Ishikawa (cell line): Measurements from ENCODE around the gene EEF1E1.

Experiments
- CEBPB ChIP-seq: IDR thresholded peaks from 2 replicates; pipeline ENCODE4 v1.6.1; 2012
- EP300 ChIP-seq: IDR thresholded peaks from 2 replicates; pipeline ENCODE4 v1.6.1; 2012; ENCODE audit warnings: borderline replicate concordance
- TAF1 ChIP-seq: IDR thresholded peaks from 2 replicates; pipeline ENCODE4 v1.6.1; 2012; ENCODE audit warnings: low read depth, mild to moderate bottlenecking
- TF ChIP-seq, protein P1 (sequence below): IDR thresholded peaks from 2 replicates; pipeline ENCODE4 v1.6.1; 2012
- TF ChIP-seq, protein P2 (sequence below): IDR thresholded peaks from 2 replicates; pipeline ENCODE4 v1.6.1; 2012; ENCODE audit warnings: low read depth, mild to moderate bottlenecking

DNA sequence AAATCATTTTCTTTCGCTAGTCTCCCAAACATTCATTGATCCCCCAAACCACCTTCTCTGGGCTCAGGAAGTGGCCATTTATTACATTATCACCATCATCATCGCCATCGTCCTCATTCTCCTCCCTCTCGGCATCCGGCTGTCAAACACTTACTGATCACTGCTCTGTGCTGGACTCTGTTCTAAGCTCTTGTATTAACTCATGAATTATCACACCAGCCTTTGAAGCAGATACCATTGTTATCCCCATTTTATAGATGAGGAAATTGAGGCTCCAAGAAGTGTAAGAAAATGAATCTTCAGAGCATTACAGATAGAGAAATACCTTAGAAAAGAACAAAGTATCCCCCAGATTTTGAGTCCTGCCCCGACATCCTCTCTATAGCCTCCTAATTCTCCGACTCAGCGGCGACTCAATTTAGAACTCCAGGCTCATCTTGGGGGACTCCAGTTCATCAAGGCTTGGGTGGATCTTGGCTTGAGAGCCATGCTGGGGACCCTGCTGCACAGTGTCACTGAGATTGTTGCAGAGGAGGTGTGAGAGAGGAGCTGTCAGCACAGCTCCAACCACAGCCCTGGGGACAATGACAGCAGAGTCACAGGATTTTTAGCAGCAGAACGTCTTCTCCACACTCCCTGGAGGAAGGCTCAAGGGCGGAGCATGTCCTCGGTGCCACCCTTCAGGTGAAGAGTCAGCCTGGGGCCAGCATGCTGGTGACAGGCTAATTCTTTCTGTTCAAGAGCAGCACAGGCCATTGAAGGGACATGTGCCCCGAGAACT, 6.6 kb upstream of the EEF1E1 start:
- TF ChIP-seq, protein P1, sequence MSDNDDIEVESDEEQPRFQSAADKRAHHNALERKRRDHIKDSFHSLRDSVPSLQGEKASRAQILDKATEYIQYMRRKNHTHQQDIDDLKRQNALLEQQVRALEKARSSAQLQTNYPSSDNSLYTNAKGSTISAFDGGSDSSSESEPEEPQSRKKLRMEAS, result no peak
- TF ChIP-seq, protein P2, sequence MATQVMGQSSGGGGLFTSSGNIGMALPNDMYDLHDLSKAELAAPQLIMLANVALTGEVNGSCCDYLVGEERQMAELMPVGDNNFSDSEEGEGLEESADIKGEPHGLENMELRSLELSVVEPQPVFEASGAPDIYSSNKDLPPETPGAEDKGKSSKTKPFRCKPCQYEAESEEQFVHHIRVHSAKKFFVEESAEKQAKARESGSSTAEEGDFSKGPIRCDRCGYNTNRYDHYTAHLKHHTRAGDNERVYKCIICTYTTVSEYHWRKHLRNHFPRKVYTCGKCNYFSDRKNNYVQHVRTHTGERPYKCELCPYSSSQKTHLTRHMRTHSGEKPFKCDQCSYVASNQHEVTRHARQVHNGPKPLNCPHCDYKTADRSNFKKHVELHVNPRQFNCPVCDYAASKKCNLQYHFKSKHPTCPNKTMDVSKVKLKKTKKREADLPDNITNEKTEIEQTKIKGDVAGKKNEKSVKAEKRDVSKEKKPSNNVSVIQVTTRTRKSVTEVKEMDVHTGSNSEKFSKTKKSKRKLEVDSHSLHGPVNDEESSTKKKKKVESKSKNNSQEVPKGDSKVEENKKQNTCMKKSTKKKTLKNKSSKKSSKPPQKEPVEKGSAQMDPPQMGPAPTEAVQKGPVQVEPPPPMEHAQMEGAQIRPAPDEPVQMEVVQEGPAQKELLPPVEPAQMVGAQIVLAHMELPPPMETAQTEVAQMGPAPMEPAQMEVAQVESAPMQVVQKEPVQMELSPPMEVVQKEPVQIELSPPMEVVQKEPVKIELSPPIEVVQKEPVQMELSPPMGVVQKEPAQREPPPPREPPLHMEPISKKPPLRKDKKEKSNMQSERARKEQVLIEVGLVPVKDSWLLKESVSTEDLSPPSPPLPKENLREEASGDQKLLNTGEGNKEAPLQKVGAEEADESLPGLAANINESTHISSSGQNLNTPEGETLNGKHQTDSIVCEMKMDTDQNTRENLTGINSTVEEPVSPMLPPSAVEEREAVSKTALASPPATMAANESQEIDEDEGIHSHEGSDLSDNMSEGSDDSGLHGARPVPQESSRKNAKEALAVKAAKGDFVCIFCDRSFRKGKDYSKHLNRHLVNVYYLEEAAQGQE, result no peak
- TF ChIP-seq CEBPB (no peak), EP300 (no peak), TAF1 (no peak)
